ENCODE data around the gene RTP4.

The RTP4 gene

GRCh38 chr3:187396661-187397060, 28.5 kb downstream of the RTP4 start:
- Histone ChIP-seq H3K9me3 (ENCODE audit: insufficient read depth, low read depth, low read length) (no peaks in the 10 kb centered on the region), H3K4me2 (ENCODE audit: low read depth, low read length, poor library complexity, severe bottlenecking) (no peak overlapping the region), H3K4me1 (ENCODE audit: insufficient read depth, low read length, poor library complexity, severe bottlenecking) (no peaks in the 10 kb centered on the region), H3K9me2 (replicated peaks; ENCODE audit: low read depth, low read length) (no peaks in the 10 kb centered on the region), H3K79me2 (ENCODE audit: insufficient read depth, low read length) (no peaks in the 10 kb centered on the region), H3F3A (ENCODE audit: low read depth) (no peaks in the 10 kb centered on the region), H3K27me3 (ENCODE audit: insufficient read depth, low read length, poor library complexity, severe bottlenecking) (no peaks in the 10 kb centered on the region), H3K4me3 (ENCODE audit: low read length, poor library complexity, severe bottlenecking) (no peak overlapping the region), H2AFZ (ENCODE audit: low read length) (no peak overlapping the region), H4K20me1 (ENCODE audit: insufficient read depth, low read length, poor library complexity, severe bottlenecking) (no peaks in the 10 kb centered on the region), H3K36me3 (ENCODE audit: insufficient read depth, low read length) (no peaks in the 10 kb centered on the region), H3K9ac (ENCODE audit: low read depth, low read length, poor library complexity, severe bottlenecking) (no peak overlapping the region)
- no peak for TF ChIP-seq EZH2phosphoT487 (IDR thresholded peaks at IDR 0.05; ENCODE audit: borderline replicate concordance)
- TF ChIP-seq CTCF (conservative IDR thresholded peaks at IDR 0.05; ENCODE audit: low read length): no peak

- Histone ChIP-seq H3K4me2 (ENCODE audit: low read depth, low read length, poor library complexity, severe bottlenecking) (no peak overlapping the region), H4K20me1 (ENCODE audit: insufficient read depth, low read length, poor library complexity, severe bottlenecking) (no peaks in the 10 kb centered on the region), H3K9me2 (replicated peaks; ENCODE audit: low read depth, low read length) (no peaks in the 10 kb centered on the region), H3K4me3 (ENCODE audit: low read length, poor library complexity, severe bottlenecking) (no peak overlapping the region), H3K36me3 (ENCODE audit: insufficient read depth, low read length) (no peaks in the 10 kb centered on the region), H3K27me3 (ENCODE audit: insufficient read depth, low read length, poor library complexity, severe bottlenecking) (no peaks in the 10 kb centered on the region), H3F3A (ENCODE audit: low read depth) (no peaks in the 10 kb centered on the region), H3K4me1 (ENCODE audit: insufficient read depth, low read length, poor library complexity, severe bottlenecking) (no peaks in the 10 kb centered on the region), H3K79me2 (ENCODE audit: insufficient read depth, low read length) (no peaks in the 10 kb centered on the region), H3K9ac (ENCODE audit: low read depth, low read length, poor library complexity, severe bottlenecking) (no peak overlapping the region), H2AFZ (ENCODE audit: low read length) (no peak overlapping the region), H3K9me3 (ENCODE audit: insufficient read depth, low read depth, low read length) (no peaks in the 10 kb centered on the region)
- TF ChIP-seq EZH2phosphoT487 (IDR thresholded peaks at IDR 0.05; ENCODE audit: borderline replicate concordance): no peak
- no peak for TF ChIP-seq CTCF (conservative IDR thresholded peaks at IDR 0.05; ENCODE audit: low read length)
These were observed 30.8 kb downstream of the RTP4 start for GRCh38 chr3:187398955-187399354.

DNA sequence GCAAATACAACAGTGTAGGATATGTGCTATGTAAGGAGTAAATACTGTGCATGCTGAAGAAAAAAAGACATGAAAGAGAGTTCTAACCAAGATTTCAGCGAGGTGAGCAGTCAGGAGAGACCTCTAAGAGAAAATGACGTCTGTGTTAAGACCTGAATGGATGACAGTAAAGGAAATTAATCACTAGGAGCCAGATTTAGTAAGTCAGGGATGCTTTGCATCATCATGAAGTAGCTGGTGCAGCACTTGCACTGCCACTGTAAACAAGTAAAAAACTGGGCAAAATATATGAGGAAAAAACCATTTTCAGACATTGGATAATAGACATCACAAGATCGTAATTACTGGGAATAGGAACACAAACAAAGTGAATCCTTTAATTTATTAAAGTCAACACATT, 32.6 kb downstream of the RTP4 start:
- Histone ChIP-seq H3K27me3 (ENCODE audit: insufficient read depth, low read length, poor library complexity, severe bottlenecking) (no peaks in the 10 kb centered on the region), H3F3A (ENCODE audit: low read depth) (no peaks in the 10 kb centered on the region), H3K9me3 (ENCODE audit: insufficient read depth, low read depth, low read length) (no peaks in the 10 kb centered on the region), H3K4me2 (ENCODE audit: low read depth, low read length, poor library complexity, severe bottlenecking) (no peak overlapping the region), H3K36me3 (ENCODE audit: insufficient read depth, low read length) (no peaks in the 10 kb centered on the region), H3K9ac (ENCODE audit: low read depth, low read length, poor library complexity, severe bottlenecking) (no peak overlapping the region), H3K4me1 (ENCODE audit: insufficient read depth, low read length, poor library complexity, severe bottlenecking) (no peaks in the 10 kb centered on the region), H4K20me1 (ENCODE audit: insufficient read depth, low read length, poor library complexity, severe bottlenecking) (no peaks in the 10 kb centered on the region), H2AFZ (ENCODE audit: low read length) (no peak overlapping the region), H3K79me2 (ENCODE audit: insufficient read depth, low read length) (no peaks in the 10 kb centered on the region), H3K9me2 (replicated peaks; ENCODE audit: low read depth, low read length) (no peaks in the 10 kb centered on the region), H3K4me3 (ENCODE audit: low read length, poor library complexity, severe bottlenecking) (no peak overlapping the region)
- no peak for TF ChIP-seq CTCF (conservative IDR thresholded peaks at IDR 0.05; ENCODE audit: low read length)
- no peak for TF ChIP-seq EZH2phosphoT487 (IDR thresholded peaks at IDR 0.05; ENCODE audit: borderline replicate concordance)
